ENCODE data around the gene MAP2K7. TPM values are rescaled to one million over a fixed set of nuclear protein-coding genes. Genes with fewer than 3 reads are reported as not detected.
A peak's percentile ranks its signal among the peaks of the same experiment; 100 is the strongest.

Gene MAP2K7
- total RNA-seq, 1 experiment from 2014 or later, result 54.0 TPM

DNA sequence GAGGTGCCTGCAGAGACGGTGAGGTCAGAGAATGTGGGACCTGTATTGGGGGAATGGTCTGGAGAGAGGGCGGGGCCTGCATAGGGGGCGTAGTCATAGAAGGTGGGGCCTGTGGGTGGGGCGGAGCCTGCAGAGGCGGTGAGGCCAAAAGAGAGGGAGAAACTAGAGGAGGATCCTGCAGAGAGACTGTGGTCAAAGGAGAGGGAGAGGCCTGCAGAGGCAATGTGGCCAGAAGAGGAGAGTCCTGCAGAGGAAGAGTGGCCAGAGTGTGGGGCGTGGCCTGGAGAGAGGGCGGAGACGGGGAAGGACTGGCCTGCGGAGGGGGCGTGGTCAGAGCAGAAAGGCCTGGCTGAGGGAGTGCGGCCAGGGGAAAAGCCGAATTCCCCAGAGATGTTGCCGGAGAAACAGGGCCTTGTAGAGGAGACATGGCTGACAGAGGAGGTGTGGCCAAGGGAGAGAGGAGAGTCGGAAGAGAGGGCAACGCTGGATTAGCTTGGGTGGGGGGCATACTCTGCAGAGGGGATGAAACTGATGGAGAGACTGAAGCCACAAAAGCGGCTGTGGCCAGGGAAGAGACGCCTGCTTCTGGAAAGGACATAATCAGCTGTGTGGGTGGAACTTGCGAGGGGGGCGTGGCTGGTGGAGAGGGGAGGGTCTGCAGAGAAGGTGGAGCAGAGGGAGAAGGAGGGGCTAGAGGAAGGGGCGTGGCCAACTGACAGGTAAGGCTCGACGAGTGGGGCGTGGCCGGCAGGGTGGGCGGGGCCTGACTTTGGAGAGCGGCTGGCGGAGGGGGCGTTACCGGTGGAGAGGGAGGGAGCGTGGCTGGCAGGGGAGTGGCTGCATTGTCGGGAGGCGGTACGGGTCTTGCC, 32.0 kb upstream of the MAP2K7 start:
- Histone ChIP-seq H2AFZ (peak overlapping the region; percentile 76), H3K36me3 (ENCODE audit: low read depth) (no peaks in the 10 kb centered on the region), H3K4me3 (peak overlapping the region; percentile 54; the same call in 1 of the 2 replicates), H3K27me3 (ENCODE audit: insufficient read depth, low read depth) (no peaks in the 10 kb centered on the region), H4K20me1 (ENCODE audit: insufficient read depth) (no peaks in the 10 kb centered on the region), H3K27ac (peak overlapping the region; percentile 71), H3K9me3 (ENCODE audit: insufficient read depth, low read depth) (no peaks in the 10 kb centered on the region), H3K4me1 (replicated peaks; ENCODE audit: insufficient read depth) (peaks cover 29% of the 10 kb centered on the region), H3K4me2 (peak overlapping the region; percentile 84), H3K79me2 (ENCODE audit: low read depth) (no peaks in the 10 kb centered on the region), H3F3A (ENCODE audit: insufficient read depth, low read depth) (peaks cover 37% of the 10 kb centered on the region), H3K9me2 (ENCODE audit: insufficient read depth) (no peaks in the 10 kb centered on the region)
- intact Hi-C loops (cut with micrococcal nuclease; ENCODE audit: unreplicated experiment), result loop anchor here (2.0 kb wide), 2 partner anchors 41 to 49 kb away; partner anchors contain the start of genes EVI5L and SNAPC2
- DNase-seq, result peak; percentile 85 to 99
- CTCF ChIA-PET, result no interaction called here
- TF ChIP-seq, protein P1, sequence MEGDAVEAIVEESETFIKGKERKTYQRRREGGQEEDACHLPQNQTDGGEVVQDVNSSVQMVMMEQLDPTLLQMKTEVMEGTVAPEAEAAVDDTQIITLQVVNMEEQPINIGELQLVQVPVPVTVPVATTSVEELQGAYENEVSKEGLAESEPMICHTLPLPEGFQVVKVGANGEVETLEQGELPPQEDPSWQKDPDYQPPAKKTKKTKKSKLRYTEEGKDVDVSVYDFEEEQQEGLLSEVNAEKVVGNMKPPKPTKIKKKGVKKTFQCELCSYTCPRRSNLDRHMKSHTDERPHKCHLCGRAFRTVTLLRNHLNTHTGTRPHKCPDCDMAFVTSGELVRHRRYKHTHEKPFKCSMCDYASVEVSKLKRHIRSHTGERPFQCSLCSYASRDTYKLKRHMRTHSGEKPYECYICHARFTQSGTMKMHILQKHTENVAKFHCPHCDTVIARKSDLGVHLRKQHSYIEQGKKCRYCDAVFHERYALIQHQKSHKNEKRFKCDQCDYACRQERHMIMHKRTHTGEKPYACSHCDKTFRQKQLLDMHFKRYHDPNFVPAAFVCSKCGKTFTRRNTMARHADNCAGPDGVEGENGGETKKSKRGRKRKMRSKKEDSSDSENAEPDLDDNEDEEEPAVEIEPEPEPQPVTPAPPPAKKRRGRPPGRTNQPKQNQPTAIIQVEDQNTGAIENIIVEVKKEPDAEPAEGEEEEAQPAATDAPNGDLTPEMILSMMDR (conservative IDR thresholded peaks at IDR 0.05), result no peak
- TF ChIP-seq EZH2 (IDR thresholded peaks at IDR 0.05; ENCODE audit: low read depth), result no peak
- POLR2A ChIA-PET (ENCODE audit: unreplicated experiment), result interaction anchor here (0.5 to 1.0 kb wide), 3 partner anchors 48 to 411 kb away, joined by 4 to 8 read pairs (median 7); partner anchors contain the start of gene SNAPC2
- no TSS peak for BruUV-seq (replicated peaks)

DNA sequence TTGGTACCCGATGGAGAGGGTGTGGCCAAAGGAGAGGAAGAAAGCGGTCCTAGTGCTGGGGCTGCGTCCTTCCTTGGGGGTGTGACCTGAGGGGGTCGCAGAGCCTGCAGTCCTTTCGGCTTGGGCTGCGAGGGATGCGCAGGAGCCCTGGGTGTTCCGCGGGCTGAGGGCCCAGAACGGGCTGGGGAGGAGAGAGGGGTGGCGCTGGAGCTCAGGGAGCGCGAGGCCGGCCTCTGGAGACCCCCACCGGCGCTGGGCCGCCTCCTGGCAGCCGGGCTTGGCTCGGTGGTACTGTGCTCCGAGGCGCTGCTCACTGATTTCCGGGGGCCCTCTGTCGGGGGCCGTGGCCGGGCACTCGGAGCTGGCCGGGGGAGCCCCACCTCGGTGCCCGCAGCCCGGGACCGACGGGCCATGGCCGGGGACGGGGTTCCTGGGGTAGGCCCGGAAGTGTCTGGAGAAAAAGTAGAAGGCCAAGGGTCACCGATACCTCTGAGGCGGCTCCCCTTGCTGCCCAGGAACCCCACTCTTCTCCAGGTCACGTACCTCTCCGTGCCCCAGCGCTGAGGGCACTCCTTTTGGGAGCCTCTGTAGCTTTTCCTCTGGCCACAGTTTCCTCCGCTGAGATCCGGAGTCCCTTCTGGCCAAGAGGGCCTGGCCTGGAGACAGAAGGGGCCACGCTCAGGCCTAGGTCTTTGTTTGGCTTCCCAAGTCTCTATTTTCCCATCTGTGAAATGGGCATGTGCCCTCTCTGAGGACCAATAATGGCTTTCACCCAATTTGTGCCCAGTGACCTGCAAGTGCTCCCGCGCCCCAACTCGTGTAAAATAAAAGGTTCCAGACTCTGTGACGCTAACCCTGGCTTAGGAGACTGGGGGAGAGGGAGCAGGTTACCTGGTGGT, 31.1 kb upstream of the MAP2K7 start:
- Histone ChIP-seq H3K4me2 (peak overlapping the region; percentile 19; the same call in 1 of the 2 replicates), H3K27me3 (ENCODE audit: insufficient read depth, low read depth) (no peaks in the 10 kb centered on the region), H3K4me3 (no peak overlapping the region), H3K9me2 (ENCODE audit: insufficient read depth) (no peaks in the 10 kb centered on the region), H3K36me3 (ENCODE audit: low read depth) (no peaks in the 10 kb centered on the region), H3K4me1 (replicated peaks; ENCODE audit: insufficient read depth) (peaks cover 29% of the 10 kb centered on the region), H3K27ac (no peak overlapping the region), H3K9me3 (ENCODE audit: insufficient read depth, low read depth) (no peaks in the 10 kb centered on the region), H3K79me2 (ENCODE audit: low read depth) (no peaks in the 10 kb centered on the region), H2AFZ (no peak overlapping the region), H3F3A (ENCODE audit: insufficient read depth, low read depth) (peaks cover 40% of the 10 kb centered on the region), H4K20me1 (ENCODE audit: insufficient read depth) (no peaks in the 10 kb centered on the region)
- CTCF ChIA-PET, result no interaction called here
- POLR2A ChIA-PET (ENCODE audit: unreplicated experiment), result interaction anchor here (1.0 kb wide), 1 partner anchor 47 kb away, joined by 8 read pairs; the partner anchor contains the start of gene SNAPC2
- no TSS peak for BruUV-seq (replicated peaks)
- intact Hi-C loops (cut with micrococcal nuclease; ENCODE audit: unreplicated experiment), result loop anchor here (2.0 kb wide), 1 partner anchor 42 kb away; the partner anchor contains the start of gene EVI5L
- DNase-seq, result no peak
- TF ChIP-seq EZH2 (IDR thresholded peaks at IDR 0.05; ENCODE audit: low read depth), result no peak
- TF ChIP-seq, protein P1 (conservative IDR thresholded peaks at IDR 0.05), result no peak
